Neural progenitor cell (in vitro differentiated cells): Measurements from ENCODE around the gene USP25. TPM values are rescaled to one million over a fixed set of nuclear protein-coding genes. Genes with fewer than 3 reads are reported as not detected.

Experiments
- DNase-seq: peaks from one replicate; pipeline ENCODE4 v3.0.0-alpha.2; 2016; ENCODE audit warnings: low spot score
- H2AFZ ChIP-seq: fragments of 200-600 bp; sonication (generic); replicated peaks from 2 replicates; pipeline ENCODE4 v1.6.1; 2016; ENCODE audit warnings: antibody characterized with exemption
- H3F3A ChIP-seq: fragments of 200-600 bp; sonication (generic); 2 replicates; pipeline ENCODE4 v1.6.1; 2016; ENCODE audit warnings: antibody characterized with exemption, low read depth
- H3K27ac ChIP-seq: fragments of 200-600 bp; sonication (generic); 2 replicates; pipeline ENCODE4 v1.5.1; 2016; ENCODE audit warnings: mild to moderate bottlenecking
- H3K27me3 ChIP-seq: fragments of 200-600 bp; sonication (generic); 2 replicates; pipeline ENCODE4 v1.6.1; 2016; ENCODE audit warnings: mild to moderate bottlenecking, moderate library complexity
- H3K36me3 ChIP-seq: fragments of 200-600 bp; sonication (generic); 2 replicates; pipeline ENCODE4 v1.5.1; 2016
- H3K4me1 ChIP-seq: fragments of 200-600 bp; sonication (generic); 2 replicates; pipeline ENCODE4 v1.6.1; 2016; ENCODE audit warnings: mixed run types
- H3K4me2 ChIP-seq: fragments of 200-600 bp; sonication (generic); 2 replicates; pipeline ENCODE4 v1.6.1; 2016
- H3K4me3 ChIP-seq: fragments of 200-600 bp; sonication (generic); 2 replicates; pipeline ENCODE4 v1.5.1; 2016
- H3K79me2 ChIP-seq: fragments of 200-600 bp; sonication (generic); 2 replicates; pipeline ENCODE4 v1.6.1; 2016; ENCODE audit warnings: low read depth
- H3K9ac ChIP-seq: fragments of 200-600 bp; sonication (generic); 2 replicates; pipeline ENCODE4 v1.6.1; 2016
- H3K9me3 ChIP-seq: fragments of 200-600 bp; sonication (generic); 2 replicates; pipeline ENCODE4 v1.5.1; 2016; ENCODE audit warnings: low read depth
- H4K20me1 ChIP-seq: fragments of 200-600 bp; sonication (generic); 2 replicates; pipeline ENCODE4 v1.6.1; 2016; ENCODE audit warnings: low read depth
- H3K27ac Mint-ChIP-seq: 3 replicates; pipeline ENCODE4 v1.8.0; 2021; ENCODE audit warnings: mixed read lengths
- H3K27me3 Mint-ChIP-seq: 2 replicates; pipeline ENCODE4 v1.8.0; 2022; ENCODE audit warnings: low read depth, mild to moderate bottlenecking, inconsistent platforms, moderate library complexity, mixed read lengths; ENCODE audit not compliant: insufficient read depth
- H3K36me3 Mint-ChIP-seq: 3 replicates; pipeline ENCODE4 v1.8.0; 2021; ENCODE audit warnings: mixed read lengths
- H3K4me1 Mint-ChIP-seq: 3 replicates; pipeline ENCODE4 v1.8.0; 2021; ENCODE audit warnings: mixed read lengths
- H3K4me3 Mint-ChIP-seq: 3 replicates; pipeline ENCODE4 v1.8.0; 2021; ENCODE audit warnings: mild to moderate bottlenecking, moderate library complexity, mixed read lengths
- H3K9me3 Mint-ChIP-seq: 3 replicates; pipeline ENCODE4 v1.8.0; 2020; ENCODE audit warnings: mixed read lengths
- CTCF ChIP-seq: fragments of 200-600 bp; sonication (generic); IDR thresholded peaks from 2 replicates; pipeline ENCODE4 v1.5.1; 2017; ENCODE audit warnings: antibody characterized with exemption, mild to moderate bottlenecking
- EZH2 ChIP-seq: fragments of 200-600 bp; sonication (generic); IDR thresholded peaks from 2 replicates; pipeline ENCODE4 v1.6.1; 2017; ENCODE audit warnings: antibody characterized with exemption, mild to moderate bottlenecking, moderate library complexity
- EZH2phosphoT487 ChIP-seq: fragments of 200-600 bp; sonication (generic); IDR thresholded peaks from 2 replicates; pipeline ENCODE4 v1.6.1; 2017; ENCODE audit warnings: antibody characterized with exemption
- total RNA-seq: library from RNA; depleted of rRNA; stranded (reverse); fragments of >200 nt; gene quantifications from 2 replicates; pipeline ENCODE4 v1.2.3, GENCODE V29; 2015; ENCODE audit warnings: low replicate concordance

USP25 gene
- total RNA-seq, 1 donor from 2014 or later: 36.4 TPM

GRCh38 chr21:15893902-15894301, 164.1 kb downstream of the USP25 start:
- no peaks in the 10 kb centered on the region for H4K20me1 ChIP-seq
- TF ChIP-seq EZH2: no peak
- no peak for TF ChIP-seq EZH2phosphoT487
- no peak for TF ChIP-seq CTCF
- H3K4me2 ChIP-seq: no peak overlapping the region
- H3K4me1 ChIP-seq: no peaks in the 10 kb centered on the region
- Mint-ChIP-seq H3K4me3 (no peak overlapping the region), H3K27ac (no peak overlapping the region), H3K4me1 (peaks cover 3% of the 10 kb centered on the region), H3K9me3 (peaks cover 7% of the 10 kb centered on the region), H3K36me3 (no peaks in the 10 kb centered on the region), H3K27me3 (no peaks in the 10 kb centered on the region)
- H3K9me3 ChIP-seq: no peaks in the 10 kb centered on the region
- H3K9ac ChIP-seq: no peak overlapping the region
- H3F3A ChIP-seq: no peaks in the 10 kb centered on the region
- H3K27ac ChIP-seq: no peak overlapping the region
- no peak overlapping the region for H2AFZ ChIP-seq
- H3K79me2 ChIP-seq: no peaks in the 10 kb centered on the region
- peaks cover 3% of the 10 kb centered on the region for H3K36me3 ChIP-seq
- no peaks in the 10 kb centered on the region for H3K27me3 ChIP-seq
- H3K4me3 ChIP-seq: no peak overlapping the region
- no peak for DNase-seq

GRCh38 chr21:15894596-15894995, 164.8 kb downstream of the USP25 start:
- Histone ChIP-seq H4K20me1 (no peaks in the 10 kb centered on the region), H3K9ac (no peak overlapping the region), H3K4me3 (no peak overlapping the region), H3K27me3 (no peaks in the 10 kb centered on the region), H3K36me3 (peaks cover 3% of the 10 kb centered on the region), H2AFZ (no peak overlapping the region), H3F3A (no peaks in the 10 kb centered on the region), H3K79me2 (no peaks in the 10 kb centered on the region), H3K9me3 (no peaks in the 10 kb centered on the region), H3K27ac (no peak overlapping the region), H3K4me1 (no peaks in the 10 kb centered on the region), H3K4me2 (no peak overlapping the region)
- Mint-ChIP-seq H3K27me3 (no peaks in the 10 kb centered on the region), H3K9me3 (peaks cover 12% of the 10 kb centered on the region), H3K4me3 (no peak overlapping the region), H3K4me1 (peaks cover 3% of the 10 kb centered on the region), H3K36me3 (peaks cover 4% of the 10 kb centered on the region), H3K27ac (no peak overlapping the region)
- TF ChIP-seq CTCF (peak; percentile 47), EZH2phosphoT487 (no peak), EZH2 (no peak)
- DNase-seq: no peak

- no peaks in the 10 kb centered on the region for H3K9me3 ChIP-seq
- no peak overlapping the region for H3K9ac ChIP-seq
- H2AFZ ChIP-seq: no peak overlapping the region
- no peaks in the 10 kb centered on the region for H3K79me2 ChIP-seq
- H3K4me3 ChIP-seq: no peak overlapping the region
- H3K4me2 ChIP-seq: no peak overlapping the region
- no peaks in the 10 kb centered on the region for H4K20me1 ChIP-seq
- H3K4me1 ChIP-seq: no peaks in the 10 kb centered on the region
- no peak for TF ChIP-seq EZH2
- no peak for TF ChIP-seq CTCF
- TF ChIP-seq EZH2phosphoT487: no peak
- no peak overlapping the region for H3K27ac Mint-ChIP-seq
- no peaks in the 10 kb centered on the region for H3K27me3 ChIP-seq
- no peak overlapping the region for H3K27ac ChIP-seq
- H3K36me3 ChIP-seq: peaks cover 3% of the 10 kb centered on the region
- peaks cover 3% of the 10 kb centered on the region for H3K4me1 Mint-ChIP-seq
- DNase-seq: no peak
- peaks cover 15% of the 10 kb centered on the region for H3K9me3 Mint-ChIP-seq
- no peaks in the 10 kb centered on the region for H3K27me3 Mint-ChIP-seq
- H3F3A ChIP-seq: no peaks in the 10 kb centered on the region
- H3K36me3 Mint-ChIP-seq: peaks cover 4% of the 10 kb centered on the region
- no peak overlapping the region for H3K4me3 Mint-ChIP-seq
Measured at GRCh38 chr21:15895142-15896106, 165.6 kb downstream of the USP25 start.
